HG03135 (cell line): Measurements from ENCODE around the gene CD209.
"Not testable (repeated sequence)": the region's sequence is repeated elsewhere in the genome, so short reads cannot be mapped to it uniquely, and the experiment has no call there.

Source experiments
- ATAC-seq: cut with Tn5 transposase; IDR thresholded peaks from one replicate; pipeline ENCODE4 v1.9.1; 2021; ENCODE audit warnings: mild to moderate bottlenecking, moderate library complexity; ENCODE audit not compliant: unreplicated experiment

Gene CD209

GRCh38 chr19:7746903-7747884 lies at the start of gene CD209:
Gene CD209, minus strand, starts transcription at chr19:7747534. Its CDS starts 23 bp downstream, at chr19:7747511.
- no peak for ATAC-seq

GRCh38 chr19:7795555-7796161 lies 48.3 kb upstream of the CD209 start:
- no peak for ATAC-seq

DNA sequence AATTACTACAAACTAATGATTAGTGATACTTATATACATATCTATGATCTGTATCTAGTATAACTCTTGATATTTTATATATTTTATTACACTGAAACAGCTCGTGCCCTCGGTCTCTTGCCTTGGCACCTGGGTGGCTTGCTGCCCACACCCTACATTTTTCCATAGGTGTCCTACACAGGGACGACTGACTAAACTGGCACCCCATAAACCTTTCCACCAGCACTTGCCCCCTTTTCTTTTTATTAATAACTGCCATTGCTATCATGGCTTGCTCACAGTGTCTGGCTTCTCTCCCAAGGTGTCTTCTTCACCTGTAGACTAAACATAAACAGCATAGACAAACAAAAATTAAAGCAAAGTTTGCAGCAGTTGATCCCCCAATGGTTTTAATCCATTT lies 46.2 kb upstream of the CD209 start:
- no peak for ATAC-seq

- ATAC-seq = not testable (repeated sequence)
Measured at GRCh38 chr19:7792701-7793100, 45.4 kb upstream of the CD209 start.

DNA sequence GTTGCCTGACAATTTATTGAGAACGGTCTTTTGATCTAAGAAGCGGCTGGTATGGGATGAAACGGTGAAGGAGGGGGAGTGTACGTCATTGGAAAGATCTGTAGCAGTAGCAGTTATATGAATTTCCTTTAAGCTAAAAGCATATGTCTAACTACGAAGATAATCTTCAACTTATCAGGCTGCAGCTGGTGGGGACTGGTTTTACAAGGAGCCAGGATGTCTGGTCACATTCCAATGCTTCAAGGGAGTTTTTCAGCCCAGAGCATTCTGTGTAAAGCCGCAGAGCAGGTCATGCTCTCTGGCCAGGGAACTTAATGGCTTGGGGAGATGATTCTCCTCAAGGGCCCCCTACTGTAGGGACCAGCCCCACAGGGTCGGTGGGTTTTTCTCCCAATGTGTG lies 44.9 kb upstream of the CD209 start:
- ATAC-seq = no peak

GRCh38 chr19:7790416-7790815 lies 43.1 kb upstream of the CD209 start:
- ATAC-seq = no peak

GRCh38 chr19:7789447-7789846 lies 42.1 kb upstream of the CD209 start:
- ATAC-seq = no peak

GRCh38 chr19:7788933-7789323 lies 41.6 kb upstream of the CD209 start:
- ATAC-seq = no peak

DNA sequence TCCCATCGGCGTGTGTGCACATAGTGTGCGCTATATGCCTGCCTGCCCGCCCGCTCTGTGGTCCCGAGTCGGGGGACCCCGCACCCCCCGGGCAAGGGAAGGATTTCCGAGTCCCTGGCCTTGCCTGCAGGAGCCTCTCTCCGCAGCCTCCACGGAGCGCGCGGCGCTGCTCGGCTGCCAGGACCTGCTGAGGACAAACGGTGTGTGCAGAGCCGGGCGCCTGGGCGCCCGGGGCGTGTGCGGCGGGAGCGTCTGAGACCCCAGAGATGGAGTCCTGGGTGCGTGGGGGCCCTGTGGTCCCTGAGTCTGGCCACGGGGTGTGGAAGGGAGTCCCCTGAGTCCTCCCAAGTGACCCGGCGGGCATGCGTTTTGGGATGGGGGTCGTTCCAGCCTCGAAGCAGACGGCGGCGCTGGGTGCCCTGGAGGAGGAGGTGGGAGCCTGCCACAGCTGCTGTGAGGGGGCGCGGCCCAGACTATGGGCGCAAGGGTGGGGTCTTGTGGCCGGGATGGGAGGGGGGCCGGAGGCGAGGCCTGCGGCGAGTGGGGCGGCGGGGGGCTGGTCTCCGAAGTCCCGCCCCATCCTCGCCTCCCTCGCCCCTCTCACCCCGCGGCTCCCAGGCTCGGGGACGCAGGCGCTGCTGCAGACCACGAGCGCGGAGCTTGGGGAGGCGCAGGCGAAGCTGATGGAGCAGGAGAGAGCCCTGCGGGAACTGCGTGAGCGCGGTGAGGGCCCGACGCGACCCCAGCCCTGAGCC lies 41.0 kb upstream of the CD209 start:
- no peak for ATAC-seq

DNA sequence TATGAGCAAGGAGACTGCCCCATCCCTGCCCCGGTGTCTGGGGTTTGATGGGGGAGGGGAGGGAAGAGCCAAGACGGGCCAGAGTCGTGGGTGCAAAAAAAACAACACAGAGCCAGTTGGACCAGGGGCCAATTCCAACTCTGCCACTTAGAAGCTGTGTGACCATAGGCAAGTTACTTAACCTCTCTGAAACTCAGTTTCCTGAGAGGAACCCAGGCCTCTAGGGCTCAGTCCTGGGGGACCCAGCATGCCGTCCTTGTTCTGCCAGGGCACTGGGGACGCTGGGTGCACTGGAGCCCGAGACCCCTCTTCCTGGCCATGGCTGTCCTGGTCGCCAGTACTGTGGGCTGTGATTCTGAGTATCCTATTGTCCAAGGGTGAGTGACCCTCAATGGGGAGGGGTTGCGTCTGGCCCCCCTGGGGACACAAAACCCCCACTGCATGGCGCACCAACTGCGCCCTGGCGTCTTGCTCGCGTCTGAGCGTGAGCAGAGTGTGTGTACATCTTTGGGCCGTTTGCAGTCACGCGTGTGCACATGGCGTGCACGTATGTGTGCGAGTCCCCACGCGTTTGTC lies 40.4 kb upstream of the CD209 start:
- ATAC-seq = no peak

GRCh38 chr19:7787141-7787540 lies 39.8 kb upstream of the CD209 start:
- no peak for ATAC-seq

- no peak for ATAC-seq
Measured at GRCh38 chr19:7784856-7785255, 37.5 kb upstream of the CD209 start.

- ATAC-seq = no peak
Measured at GRCh38 chr19:7783991-7784423, 36.7 kb upstream of the CD209 start.

GRCh38 chr19:7781157-7781556 lies 33.8 kb upstream of the CD209 start:
- no peak for ATAC-seq

- ATAC-seq = no peak
Measured at GRCh38 chr19:7779631-7780486, 32.5 kb upstream of the CD209 start.

- no peak for ATAC-seq
Measured at GRCh38 chr19:7778081-7778480, 30.7 kb upstream of the CD209 start.

GRCh38 chr19:7775761-7776160 lies 28.4 kb upstream of the CD209 start:
- ATAC-seq = no peak

GRCh38 chr19:7773841-7774240 lies 26.5 kb upstream of the CD209 start:
- no peak for ATAC-seq

GRCh38 chr19:7772752-7773291 lies 25.5 kb upstream of the CD209 start:
- ATAC-seq = no peak

DNA sequence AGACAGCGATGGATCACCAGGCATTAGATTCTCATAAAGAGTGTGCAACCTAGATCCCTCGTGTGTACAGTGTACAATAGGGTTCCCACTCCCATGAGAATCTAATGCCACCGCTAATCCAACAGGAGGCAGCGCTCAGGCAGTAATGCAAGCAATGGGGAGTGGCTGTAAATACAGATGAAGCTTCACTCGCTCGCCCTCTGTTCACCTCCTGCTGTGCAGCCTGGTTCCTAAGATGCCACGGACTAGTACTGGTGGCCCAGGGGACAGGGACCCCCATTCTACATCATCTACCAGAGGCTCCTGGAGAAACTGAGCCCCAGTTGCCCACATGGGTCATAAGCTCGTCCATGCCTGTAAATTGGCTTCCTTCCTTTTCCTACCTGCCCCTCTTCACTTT lies 23.7 kb upstream of the CD209 start:
- ATAC-seq = no peak
